HEK293 (cell line): ENCODE results near the gene SPTLC2.

Experiments used
- CTCF ChIA-PET: fragments of 350-600 bp; formaldehyde crosslinking; extraction: SDS; loops from one replicate; lab custom pipeline; 2021; ENCODE audit warnings: antibody characterized with exemption; lab: Yijun Ruan, JAX
- POLR2A ChIA-PET: fragments of 300-600 bp; formaldehyde crosslinking; extraction: SDS; loops from one replicate; lab custom pipeline; 2020; ENCODE audit warnings: antibody characterized with exemption, inconsistent platforms; lab: Yijun Ruan, JAX
- H3K27ac ChIP-seq: fragments of 200-500 bp; sonication (Bioruptor generic); 2 replicates; pipeline ENCODE4 v1.5.1; 2014; ENCODE audit warnings: low read depth, low read length, control low read depth, inconsistent platforms; ENCODE audit errors: extremely low read depth
- H3K36me3 ChIP-seq, 2 experiments: fragments of 200-500 bp in 1 of 2; sonication (Bioruptor generic) in 1 of 2; 1 replicate in 1 of 2; 2 replicates in 1 of 2; pipeline ENCODE4 v1.5.1; 2014 to 2017; ENCODE audit warnings: inconsistent platforms in 2 of 2, low read length in 2 of 2; ENCODE audit not compliant: control insufficient read depth in 2 of 2, insufficient read depth in 1 of 2
- H3K4me1 ChIP-seq: fragments of 200-500 bp; sonication (Bioruptor generic); 2 replicates; pipeline ENCODE4 v1.5.1; 2014; ENCODE audit warnings: mild to moderate bottlenecking, low read length, inconsistent platforms; ENCODE audit not compliant: control insufficient read depth, insufficient read depth
- H3K4me3 ChIP-seq: 2 replicates; pipeline ENCODE4 v1.5.1; 2011; ENCODE audit warnings: low read depth, mild to moderate bottlenecking, control low read depth, low read length, moderate library complexity
- H3K9me3 ChIP-seq: fragments of 200-500 bp; sonication (Bioruptor generic); 2 replicates; pipeline ENCODE4 v1.5.1; 2014; ENCODE audit warnings: low read depth, low read length, inconsistent platforms; ENCODE audit not compliant: control insufficient read depth, insufficient read depth
- GLIS1 ChIP-seq: fragments of 450-650 bp; formaldehyde crosslinking; IDR thresholded peaks from 2 replicates; pipeline ENCODE4 v1.5.1; 2016; ENCODE audit warnings: missing biosample characterization, missing genetic modification characterization
- GLIS2 ChIP-seq: fragments of 450-650 bp; formaldehyde crosslinking; IDR thresholded peaks from 2 replicates; pipeline ENCODE4 v1.5.1; 2016; ENCODE audit warnings: missing biosample characterization, missing genetic modification characterization
- HOXA7 ChIP-seq: sonication (generic); formaldehyde crosslinking; IDR thresholded peaks from 2 replicates; pipeline ENCODE4 v1.8.1; 2022; ENCODE audit warnings: missing genetic modification reagents, borderline replicate concordance
- KLF1 ChIP-seq: fragments of 450-650 bp; formaldehyde crosslinking; IDR thresholded peaks from 2 replicates; pipeline ENCODE4 v1.5.1; 2016; ENCODE audit warnings: missing biosample characterization, missing genetic modification characterization
- PRDM6 ChIP-seq: fragments of 450-650 bp; formaldehyde crosslinking; IDR thresholded peaks from 2 replicates; pipeline ENCODE4 v1.5.1; 2017; ENCODE audit warnings: missing biosample characterization, missing genetic modification characterization
- TSHZ1 ChIP-seq: fragments of 450-650 bp; formaldehyde crosslinking; IDR thresholded peaks from 2 replicates; pipeline ENCODE4 v1.5.1; 2016; ENCODE audit warnings: missing biosample characterization, missing genetic modification characterization, borderline replicate concordance
- WT1 ChIP-seq: fragments of 450-650 bp; formaldehyde crosslinking; IDR thresholded peaks from 2 replicates; pipeline ENCODE4 v1.5.1; 2016; ENCODE audit warnings: missing biosample characterization, missing genetic modification characterization
- ZBTB44 ChIP-seq: fragments of 450-650 bp; IDR thresholded peaks from 2 replicates; pipeline ENCODE4 v1.5.1; 2018; ENCODE audit warnings: missing biosample characterization, mild to moderate bottlenecking, missing genetic modification characterization
- ZBTB48 ChIP-seq: fragments of 450-650 bp; formaldehyde crosslinking; IDR thresholded peaks from 2 replicates; pipeline ENCODE4 v1.5.1; 2016; ENCODE audit warnings: missing biosample characterization, missing genetic modification characterization
- ZFHX2 ChIP-seq: fragments of 450-650 bp; formaldehyde crosslinking; conservative IDR thresholded peaks from 2 replicates; pipeline ENCODE4 v1.5.1; 2016; ENCODE audit warnings: missing biosample characterization, missing genetic modification characterization
- ZNF157 ChIP-seq: fragments of 450-650 bp; formaldehyde crosslinking; IDR thresholded peaks from 2 replicates; pipeline ENCODE4 v1.5.1; 2016; ENCODE audit warnings: missing biosample characterization, missing genetic modification characterization
- ZNF23 ChIP-seq: fragments of 450-650 bp; formaldehyde crosslinking; IDR thresholded peaks from 2 replicates; pipeline ENCODE4 v1.5.1; 2016; ENCODE audit warnings: missing biosample characterization, missing genetic modification characterization, borderline replicate concordance
- ZNF292 ChIP-seq: fragments of 450-650 bp; formaldehyde crosslinking; IDR thresholded peaks from 2 replicates; pipeline ENCODE4 v1.5.1; 2016; ENCODE audit warnings: low read depth, missing biosample characterization, missing genetic modification characterization, borderline replicate concordance
- ZNF350 ChIP-seq: fragments of 450-650 bp; formaldehyde crosslinking; IDR thresholded peaks from 2 replicates; pipeline ENCODE4 v1.5.0; 2017; ENCODE audit warnings: missing biosample characterization, mild to moderate bottlenecking, missing genetic modification characterization
- ZNF558 ChIP-seq: fragments of 450-650 bp; formaldehyde crosslinking; IDR thresholded peaks from 2 replicates; pipeline ENCODE4 v1.5.1; 2016; ENCODE audit warnings: missing biosample characterization, missing genetic modification characterization
- ZNF585B ChIP-seq: fragments of 450-650 bp; formaldehyde crosslinking; IDR thresholded peaks from 2 replicates; pipeline ENCODE4 v1.5.1; 2016; ENCODE audit warnings: missing biosample characterization, missing genetic modification characterization
- ZNF629 ChIP-seq: fragments of 450-650 bp; formaldehyde crosslinking; IDR thresholded peaks from 2 replicates; pipeline ENCODE4 v1.5.1; 2017; ENCODE audit warnings: missing biosample characterization, missing genetic modification characterization
- ZNF677 ChIP-seq: fragments of 450-650 bp; IDR thresholded peaks from 2 replicates; pipeline ENCODE4 v1.5.0; 2018; ENCODE audit warnings: missing biosample characterization, mild to moderate bottlenecking, missing genetic modification characterization, moderate library complexity

Gene SPTLC2

GRCh38 chr14:77599889-77600288 is 16.5 kb downstream of the SPTLC2 start:
- H3K27ac ChIP-seq, result no peak overlapping the region
- TF ChIP-seq ZNF558 (no peak), ZFHX2 (tag by site-specific recombination) (peak; percentile 27; the same call in 1 of the 2 replicates), KLF1 (tag by site-specific recombination) (0 out of 2 replicates have a peak, but pooled peaks have one; percentile 9), GLIS2 (tag by site-specific recombination) (no peak), ZNF350 (tag by site-specific recombination) (no peak)
- peaks cover 16% of the 10 kb centered on the region for H3K4me1 ChIP-seq
- no peaks in the 10 kb centered on the region for H3K9me3 ChIP-seq
- peaks cover 0 to 16% of the 10 kb centered on the region in 2 experiments; a peak in 2 of 3 replicates for H3K36me3 ChIP-seq
- no peak overlapping the region for H3K4me3 ChIP-seq
- ChIA-PET CTCF (no interaction called here), POLR2A (no interaction called here)

- no peak overlapping the region for H3K27ac ChIP-seq
Measured at GRCh38 chr14:77598366-77599070, 17.9 kb downstream of the SPTLC2 start.

More at GRCh38 chr14:77598366-77599070, 17.9 kb downstream of the SPTLC2 start:
- Histone ChIP-seq H3K9me3 (no peaks in the 10 kb centered on the region), H3K4me1 (peaks cover 10% of the 10 kb centered on the region)
- CTCF ChIA-PET, result interaction anchor here (0.7 kb wide), 1 partner anchor 888 kb away, joined by 6 read pairs; no protein-coding TSS in a partner anchor
- no peak for TF ChIP-seq WT1 (tag by site-specific recombination)
- TF ChIP-seq PRDM6 (tag by site-specific recombination), result peak; percentile 67
- no peak for TF ChIP-seq ZNF157 (tag by site-specific recombination)
- no peak for TF ChIP-seq ZNF23 (tag by site-specific recombination)
- no peak for TF ChIP-seq HOXA7 (CRISPR knock-in tag)
- TF ChIP-seq GLIS1 (tag by site-specific recombination), result no peak
- TF ChIP-seq TSHZ1 (tag by site-specific recombination), result no peak
- 0 out of 2 replicates have a peak, but pooled peaks have one; percentile 31 for TF ChIP-seq ZBTB44
- TF ChIP-seq ZBTB48 (tag by site-specific recombination), result no peak
- TF ChIP-seq ZNF585B, result no peak
- no peak for TF ChIP-seq ZNF629 (tag by site-specific recombination)
- no peak for TF ChIP-seq ZNF292
- no peak for TF ChIP-seq ZNF677 (tag by site-specific recombination)
- TF ChIP-seq, all 188 proteins: peak for 2
- POLR2A ChIA-PET, result interaction anchor here (0.7 kb wide), 1 partner anchor 36 kb away, joined by 3 read pairs; no protein-coding TSS in a partner anchor
- no peak overlapping the region for H3K4me3 ChIP-seq
- H3K36me3 ChIP-seq, result peaks cover 0 to 26% of the 10 kb centered on the region in 2 experiments; a peak in 2 of 3 replicates
